ENCODE data around the gene TMC5.

TMC5 gene

GRCh38 chr16:19513377-19514053 lies 95.8 kb downstream of the TMC5 start:
- no peak overlapping the region for H3K27ac ChIP-seq
- TF ChIP-seq, protein P1, sequence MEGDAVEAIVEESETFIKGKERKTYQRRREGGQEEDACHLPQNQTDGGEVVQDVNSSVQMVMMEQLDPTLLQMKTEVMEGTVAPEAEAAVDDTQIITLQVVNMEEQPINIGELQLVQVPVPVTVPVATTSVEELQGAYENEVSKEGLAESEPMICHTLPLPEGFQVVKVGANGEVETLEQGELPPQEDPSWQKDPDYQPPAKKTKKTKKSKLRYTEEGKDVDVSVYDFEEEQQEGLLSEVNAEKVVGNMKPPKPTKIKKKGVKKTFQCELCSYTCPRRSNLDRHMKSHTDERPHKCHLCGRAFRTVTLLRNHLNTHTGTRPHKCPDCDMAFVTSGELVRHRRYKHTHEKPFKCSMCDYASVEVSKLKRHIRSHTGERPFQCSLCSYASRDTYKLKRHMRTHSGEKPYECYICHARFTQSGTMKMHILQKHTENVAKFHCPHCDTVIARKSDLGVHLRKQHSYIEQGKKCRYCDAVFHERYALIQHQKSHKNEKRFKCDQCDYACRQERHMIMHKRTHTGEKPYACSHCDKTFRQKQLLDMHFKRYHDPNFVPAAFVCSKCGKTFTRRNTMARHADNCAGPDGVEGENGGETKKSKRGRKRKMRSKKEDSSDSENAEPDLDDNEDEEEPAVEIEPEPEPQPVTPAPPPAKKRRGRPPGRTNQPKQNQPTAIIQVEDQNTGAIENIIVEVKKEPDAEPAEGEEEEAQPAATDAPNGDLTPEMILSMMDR (conservative IDR thresholded peaks at IDR 0.05), result no peak

- TF ChIP-seq, protein P1 (conservative IDR thresholded peaks at IDR 0.05), result no peak
- no peak overlapping the region for H3K27ac ChIP-seq
Observed at GRCh38 chr16:19515757-19516156, 98.1 kb downstream of the TMC5 start.

DNA sequence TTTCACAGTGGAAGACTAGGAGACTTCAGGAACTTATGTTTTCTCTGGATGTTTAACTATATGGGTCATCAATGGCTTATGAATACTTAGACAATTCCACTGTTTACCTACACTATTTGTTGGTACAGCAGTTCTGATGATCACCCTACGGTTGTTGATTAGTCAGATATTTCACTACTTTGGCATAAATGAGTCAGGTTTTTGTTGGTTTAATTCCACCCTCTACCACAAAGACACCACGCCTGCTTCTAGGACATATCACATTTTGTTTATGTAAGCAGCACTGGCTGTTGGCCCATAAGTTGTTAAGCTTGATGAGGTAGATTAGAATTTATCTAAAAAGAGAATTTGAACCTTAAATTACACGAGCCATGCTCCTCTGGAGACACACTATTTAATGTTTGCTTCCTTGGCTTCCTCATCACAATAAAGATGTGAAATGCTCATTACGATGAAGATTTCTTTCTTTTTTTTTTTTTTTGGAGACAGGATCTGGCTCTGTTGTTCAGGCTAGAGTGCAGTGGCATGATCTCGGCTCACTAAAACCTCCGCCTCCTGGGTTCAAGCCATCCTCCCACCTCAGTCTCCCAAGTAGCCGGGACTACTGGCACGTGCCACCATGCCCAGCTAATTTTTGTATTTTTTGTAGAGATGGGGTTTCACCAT lies 99.9 kb downstream of the TMC5 start:
- TF ChIP-seq, protein P1 (conservative IDR thresholded peaks at IDR 0.05), result no peak
- H3K27ac ChIP-seq, result no peak overlapping the region

DNA sequence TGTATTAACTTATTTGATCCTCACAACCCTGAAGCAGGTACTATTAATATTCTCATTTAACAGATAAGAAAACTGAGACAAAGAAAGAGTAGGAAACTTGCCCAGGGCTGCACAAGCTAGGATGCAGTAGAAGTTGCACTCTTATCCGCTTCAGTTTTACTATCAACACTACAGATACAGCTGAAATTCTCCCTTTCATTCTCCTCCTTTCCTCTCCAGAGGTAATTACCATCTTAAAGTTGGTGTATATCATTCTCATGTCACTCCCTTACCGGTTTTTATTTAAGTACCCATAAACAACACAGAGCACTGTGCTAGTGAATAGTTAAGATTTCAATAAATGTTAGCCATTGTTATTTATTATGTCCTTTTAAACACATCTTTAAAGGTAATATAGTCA lies 100.7 kb downstream of the TMC5 start:
- TF ChIP-seq, protein P1 (conservative IDR thresholded peaks at IDR 0.05), result no peak
- H3K27ac ChIP-seq, result no peak overlapping the region

GRCh38 chr16:19520861-19521331 lies 103.2 kb downstream of the TMC5 start:
- peak overlapping the region; percentile 80 for H3K27ac ChIP-seq
- TF ChIP-seq, protein P1 (conservative IDR thresholded peaks at IDR 0.05), result no peak

DNA sequence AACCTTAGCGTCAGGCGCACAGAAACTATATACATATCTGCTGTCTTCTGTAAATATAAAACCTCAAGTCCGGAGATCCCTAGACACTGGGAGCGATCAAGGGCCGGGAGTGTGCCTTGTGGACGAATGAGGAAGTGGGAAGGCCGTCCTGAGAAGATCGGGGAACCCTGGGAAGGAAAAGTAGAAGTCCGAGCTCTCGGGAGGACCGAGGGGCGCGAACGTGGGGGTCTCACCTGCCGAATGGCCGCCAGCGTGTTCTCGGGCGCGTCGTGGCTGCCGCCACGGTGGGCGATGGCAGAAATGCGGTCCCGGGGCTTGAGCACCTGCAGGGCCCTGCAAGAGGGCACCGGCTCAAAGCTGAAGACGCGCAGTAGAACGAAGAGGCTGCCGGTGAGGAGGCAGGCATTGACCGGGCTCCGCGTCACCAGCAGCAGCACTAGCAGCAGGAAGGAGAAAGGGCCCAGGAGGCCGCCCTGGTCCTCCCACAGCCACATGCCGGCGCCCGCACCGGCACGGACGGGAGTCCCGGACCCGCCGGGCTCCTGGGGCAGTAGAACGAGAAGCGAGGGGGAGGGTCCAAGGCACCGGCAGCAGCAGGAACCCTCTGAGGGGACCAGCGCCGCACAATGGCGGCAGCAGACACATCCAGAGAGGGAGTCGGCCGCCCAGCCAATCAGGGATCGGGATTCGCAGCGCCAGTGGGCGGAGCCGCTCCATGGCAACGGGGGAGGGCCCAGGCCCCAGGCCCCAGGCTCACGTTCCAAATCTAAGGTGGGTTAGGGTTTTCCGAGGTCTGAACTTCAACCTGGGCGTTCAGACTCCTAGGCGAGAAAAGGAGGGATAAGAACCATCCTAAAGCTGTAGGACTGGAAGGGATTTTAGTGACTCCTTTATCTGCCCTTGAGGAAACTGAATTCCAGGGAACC lies 104.1 kb downstream of the TMC5 start, which contains the start of gene GDE1:
Gene GDE1, minus strand, starts transcription at position 628 of the 926 bp plus-strand sequence. Its CDS starts 134 bp downstream, at position 494.
- peak within 1 kb of the TSS; percentile 80 for H3K27ac ChIP-seq
- TF ChIP-seq, protein P1 (conservative IDR thresholded peaks at IDR 0.05), result peak; percentile 42

DNA sequence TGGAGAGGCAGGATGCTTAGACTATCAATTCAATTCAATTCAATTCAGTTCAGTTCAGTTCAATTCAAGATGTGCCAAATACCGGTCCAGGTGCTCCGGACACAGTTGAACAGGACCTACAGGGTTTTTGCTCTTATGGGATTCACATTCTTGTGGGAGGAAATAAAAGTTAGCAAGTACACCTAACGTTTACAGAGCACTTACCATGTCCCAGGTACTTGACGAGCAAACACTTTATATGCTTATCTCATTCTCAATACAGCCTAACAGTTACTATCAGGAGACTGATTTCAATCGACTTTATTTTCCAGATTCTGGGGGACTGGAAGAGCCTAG lies 104.7 kb downstream of the TMC5 start:
- TF ChIP-seq, protein P1 (conservative IDR thresholded peaks at IDR 0.05), result no peak
- peak overlapping the region; percentile 80 for H3K27ac ChIP-seq
